Smooth muscle cell (in vitro differentiated cells): Measurements from ENCODE around the gene SUGT1. TPM values are rescaled to one million over a fixed set of nuclear protein-coding genes. Genes with fewer than 3 reads are reported as not detected.
"Not testable (repeated sequence)": the region's sequence is repeated elsewhere in the genome, so short reads cannot be mapped to it uniquely, and the experiment has no call there.

Experiments
- DNase-seq: peaks from one replicate; lab custom pipeline; 2025; ENCODE audit not compliant: unreplicated experiment; lab: John Stamatoyannopoulos, UW
- H2AFZ ChIP-seq: fragments of 200-600 bp; sonication (generic); 2 replicates; pipeline ENCODE4 v1.6.0; 2016; ENCODE audit warnings: antibody characterized with exemption, low read depth, mild to moderate bottlenecking
- H3F3A ChIP-seq: fragments of 200-600 bp; sonication (generic); 2 replicates; pipeline ENCODE4 v1.6.0; 2017; ENCODE audit warnings: antibody characterized with exemption, low read depth
- H3K27ac ChIP-seq: fragments of 200-600 bp; sonication (generic); 2 replicates; pipeline ENCODE4 v1.5.1; 2016; ENCODE audit warnings: low read depth, mild to moderate bottlenecking
- H3K27me3 ChIP-seq: fragments of 200-600 bp; sonication (generic); 2 replicates; pipeline ENCODE4 v1.6.1; 2016; ENCODE audit warnings: low read depth, mild to moderate bottlenecking
- H3K36me3 ChIP-seq: fragments of 200-600 bp; sonication (generic); 2 replicates; pipeline ENCODE4 v1.5.1; 2016; ENCODE audit warnings: low read depth
- H3K4me1 ChIP-seq: fragments of 200-600 bp; sonication (generic); 2 replicates; pipeline ENCODE4 v1.5.1; 2016; ENCODE audit warnings: low read depth
- H3K4me2 ChIP-seq: fragments of 200-600 bp; sonication (generic); 2 replicates; pipeline ENCODE4 v1.6.0; 2016; ENCODE audit warnings: mild to moderate bottlenecking
- H3K4me3 ChIP-seq: fragments of 200-600 bp; sonication (generic); 2 replicates; pipeline ENCODE4 v1.5.1; 2016; ENCODE audit warnings: mild to moderate bottlenecking
- H3K79me2 ChIP-seq: fragments of 200-600 bp; sonication (generic); 2 replicates; pipeline ENCODE4 v1.6.0; 2016; ENCODE audit warnings: low read depth, mild to moderate bottlenecking
- H3K9ac ChIP-seq: fragments of 200-600 bp; sonication (generic); 2 replicates; pipeline ENCODE4 v1.6.0; 2016; ENCODE audit warnings: low read depth
- H3K9me3 ChIP-seq: fragments of 200-600 bp; sonication (generic); replicated peaks from 2 replicates; pipeline ENCODE4 v1.5.1; 2016; ENCODE audit warnings: low read depth
- H4K20me1 ChIP-seq: fragments of 200-600 bp; sonication (generic); 2 replicates; pipeline ENCODE4 v1.6.0; 2016; ENCODE audit warnings: low read depth
- CTCF ChIP-seq: fragments of 200-600 bp; sonication (generic); IDR thresholded peaks from 2 replicates; pipeline ENCODE4 v1.5.1; 2017; ENCODE audit warnings: borderline replicate concordance, mild to moderate bottlenecking, antibody characterized with exemption; ENCODE audit not compliant: insufficient read depth, poor library complexity, severe bottlenecking
- WGBS: methylation state at CpG from one replicate; pipeline ENCODE4 v1.1.7; 2016; ENCODE audit warnings: low lambda C conversion rate; 5-methylcytosine and 5-hydroxymethylcytosine counted together
- polyA plus RNA-seq: library from polyadenylated mRNA; unstranded; fragments of >200 nt; fragmentation: Nextera tagmentation; extraction: Ambion mirVana; gene quantifications from 2 replicates; pipeline ENCODE4 v1.2.1, GENCODE V29; 2016
- total RNA-seq: library from RNA; depleted of rRNA; stranded (reverse); fragments of >200 nt; gene quantifications from 2 replicates; pipeline ENCODE4 v1.2.3, GENCODE V29; 2014

The SUGT1 gene
- total and polyA plus RNA-seq, 2 experiments from 2014 or later, result 54.3 to 64.4 TPM

- no peaks in the 10 kb centered on the region for H3K79me2 ChIP-seq
- H3K9me3 ChIP-seq, result no peaks in the 10 kb centered on the region
- H3K27ac ChIP-seq, result no peak overlapping the region
- H2AFZ ChIP-seq, result no peak overlapping the region
- H3K4me3 ChIP-seq, result no peak overlapping the region
- no peaks in the 10 kb centered on the region for H3K4me1 ChIP-seq
- H3K9ac ChIP-seq, result no peak overlapping the region
- DNase-seq, result no peak
- H3K27me3 ChIP-seq, result no peaks in the 10 kb centered on the region
- H3K36me3 ChIP-seq, result no peaks in the 10 kb centered on the region
- TF ChIP-seq CTCF, result no peak
- peaks cover 3% of the 10 kb centered on the region for H3F3A ChIP-seq
- 63% methylated on average over 6 of the region's 6 CpGs for WGBS
- peaks cover 9% of the 10 kb centered on the region for H4K20me1 ChIP-seq
- no peak overlapping the region for H3K4me2 ChIP-seq
Observed at GRCh38 chr13:52703482-52703881, 50.8 kb downstream of the SUGT1 start.

DNA sequence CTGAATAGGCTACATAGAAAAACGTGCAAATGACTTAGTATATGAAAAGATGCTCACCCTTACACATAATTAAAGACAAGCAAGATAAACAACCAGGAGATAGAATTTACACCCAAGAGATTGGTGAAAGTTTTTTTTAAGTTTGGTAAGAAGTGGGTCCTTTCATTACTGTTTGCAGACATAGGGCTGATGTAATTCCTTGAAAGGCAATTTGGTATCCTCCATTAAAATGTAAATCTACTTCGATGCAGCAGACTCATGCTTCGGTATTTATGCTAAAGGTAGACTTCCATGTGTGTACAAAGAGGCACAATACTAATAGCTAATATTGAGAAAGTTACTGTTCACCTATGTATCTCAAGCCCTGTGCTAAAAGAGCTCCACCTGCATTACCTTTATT lies 53.4 kb downstream of the SUGT1 start:
- H3K9ac ChIP-seq, result no peak overlapping the region
- no peak overlapping the region for H3K4me3 ChIP-seq
- no peak overlapping the region for H3K27ac ChIP-seq
- H3F3A ChIP-seq, result no peaks in the 10 kb centered on the region
- H3K79me2 ChIP-seq, result no peaks in the 10 kb centered on the region
- no peak for TF ChIP-seq CTCF
- H3K9me3 ChIP-seq, result no peaks in the 10 kb centered on the region
- DNase-seq, result no peak
- H3K36me3 ChIP-seq, result no peaks in the 10 kb centered on the region
- H2AFZ ChIP-seq, result no peak overlapping the region
- no peak overlapping the region for H3K4me2 ChIP-seq
- WGBS, result 76% methylated on average over 3 of the region's 3 CpGs
- H3K4me1 ChIP-seq, result no peaks in the 10 kb centered on the region
- H4K20me1 ChIP-seq, result no peaks in the 10 kb centered on the region
- H3K27me3 ChIP-seq, result no peaks in the 10 kb centered on the region

DNA sequence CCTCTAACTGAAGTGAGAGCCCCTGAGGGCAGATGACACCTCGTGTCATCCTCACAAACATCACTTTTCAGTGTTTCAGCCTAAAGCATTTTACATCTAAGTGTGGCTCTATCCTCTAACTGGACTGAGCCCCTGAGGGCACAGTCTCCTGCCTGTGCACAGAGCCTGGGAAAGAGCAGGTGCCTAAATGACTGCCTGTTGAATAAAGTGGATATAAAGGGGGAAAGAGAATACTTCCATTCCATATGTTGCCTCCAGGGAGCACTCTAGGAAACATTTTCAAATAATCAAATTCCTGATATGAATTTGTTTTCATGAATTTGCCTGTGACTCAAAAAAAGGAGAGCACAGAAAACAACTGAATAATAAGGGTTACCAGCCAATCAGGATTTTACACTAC lies 54.7 kb downstream of the SUGT1 start:
- Histone ChIP-seq H3F3A (no peaks in the 10 kb centered on the region), H3K9ac (no peak overlapping the region), H2AFZ (no peak overlapping the region), H3K79me2 (no peaks in the 10 kb centered on the region), H3K4me2 (no peak overlapping the region), H3K27me3 (no peaks in the 10 kb centered on the region), H3K27ac (no peak overlapping the region), H3K36me3 (no peaks in the 10 kb centered on the region), H3K4me3 (no peak overlapping the region), H4K20me1 (no peaks in the 10 kb centered on the region), H3K4me1 (peaks cover 7% of the 10 kb centered on the region), H3K9me3 (no peaks in the 10 kb centered on the region)
- DNase-seq, result no peak
- no peak for TF ChIP-seq CTCF
- 79% methylated on average over 1 of the region's 1 CpG for WGBS

DNA sequence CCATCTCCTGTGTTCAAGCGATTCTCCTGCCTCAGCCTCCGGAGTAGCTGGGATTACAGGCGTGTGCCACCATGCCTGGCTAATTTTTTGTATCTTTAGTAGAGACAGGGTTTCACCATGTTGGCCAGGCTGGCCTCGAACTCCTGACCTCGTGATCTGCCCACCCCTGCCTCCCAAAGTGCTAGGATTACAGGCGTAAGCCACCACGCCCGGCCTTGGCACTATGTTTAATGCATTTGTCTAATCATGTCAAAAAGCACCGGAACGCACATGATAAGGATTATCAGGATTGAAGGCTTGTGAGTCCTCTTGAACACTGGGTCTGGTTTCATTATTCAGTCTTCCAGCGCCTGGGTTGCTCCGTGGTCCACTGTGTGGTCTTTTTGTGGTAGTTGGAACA lies 55.6 kb downstream of the SUGT1 start:
- H2AFZ ChIP-seq, H3K27ac ChIP-seq, H3K4me3 ChIP-seq, DNase-seq, H3K36me3 ChIP-seq, H3K79me2 ChIP-seq, H3K4me2 ChIP-seq, H3F3A ChIP-seq, H3K9ac ChIP-seq, H4K20me1 ChIP-seq, H3K4me1 ChIP-seq, H3K27me3 ChIP-seq, H3K9me3 ChIP-seq: not testable (repeated sequence)
- 88% methylated on average over 12 of the region's 12 CpGs for WGBS
